ENCODE data around the gene ITGB6. TPM values are rescaled to one million over a fixed set of nuclear protein-coding genes. Genes with fewer than 3 reads are reported as not detected.

The ITGB6 gene
- total RNA-seq, 6 experiments from 2014 or later: 0.11 to 0.68 (median 0.44) TPM; not detected in 2

- Histone ChIP-seq H3K9me3 (no peaks in the 10 kb centered on the region), H3K4me3 (no peak overlapping the region), H3K27me3 (no peaks in the 10 kb centered on the region), H3K4me1 (no peaks in the 10 kb centered on the region), H3K36me3 (no peaks in the 10 kb centered on the region), H3K27ac (no peak overlapping the region)
- intact Hi-C loops (cut with DNase I): no loop called here
- 60% methylated on average over 7 of the region's 7 CpGs for WGBS (ENCODE audit: insufficient coverage, low coverage, low lambda C conversion rate, missing lambda C conversion rate)
- DNase-seq: no peak
- ATAC-seq: no peak
- no peak for TF ChIP-seq POLR2A (IDR thresholded peaks at IDR 0.05)
- TF ChIP-seq CTCF (IDR thresholded peaks at IDR 0.05): no peak
Observed at GRCh38 chr2:160110674-160111239, 89.3 kb downstream of the ITGB6 start.

- no peak overlapping the region for H3K4me3 ChIP-seq
- no peaks in the 10 kb centered on the region for H3K4me1 ChIP-seq
- TF ChIP-seq CTCF (IDR thresholded peaks at IDR 0.05) (peak; percentile 74 to 80 (median 80)), POLR2A (IDR thresholded peaks at IDR 0.05) (no peak)
- no peak overlapping the region for H3K27ac ChIP-seq
- no peaks in the 10 kb centered on the region for H3K9me3 ChIP-seq
- peak; percentile 94 to 100 (median 96) for ATAC-seq
- no peaks in the 10 kb centered on the region for H3K27me3 ChIP-seq
- peak; percentile 41 to 61 (median 60) for DNase-seq
- intact Hi-C loops (cut with DNase I): no loop called here
- no peaks in the 10 kb centered on the region for H3K36me3 ChIP-seq
- 35% methylated on average over 8 of the region's 8 CpGs for WGBS (ENCODE audit: insufficient coverage, low coverage, low lambda C conversion rate, missing lambda C conversion rate)
Observed at GRCh38 chr2:160109939-160110673, 90.0 kb downstream of the ITGB6 start.

- no peak for ATAC-seq
- Histone ChIP-seq H3K4me3 (no peak overlapping the region), H3K27me3 (no peaks in the 10 kb centered on the region), H3K4me1 (no peaks in the 10 kb centered on the region), H3K27ac (no peak overlapping the region), H3K9me3 (no peaks in the 10 kb centered on the region), H3K36me3 (no peaks in the 10 kb centered on the region)
- no peak for DNase-seq
- 66% methylated on average over 3 of the region's 3 CpGs for WGBS (ENCODE audit: insufficient coverage, low coverage, low lambda C conversion rate, missing lambda C conversion rate)
- no peak for TF ChIP-seq CTCF (IDR thresholded peaks at IDR 0.05)
- TF ChIP-seq POLR2A (IDR thresholded peaks at IDR 0.05): no peak
- intact Hi-C loops (cut with DNase I): no loop called here
Observed at GRCh38 chr2:160109243-160109642, 90.8 kb downstream of the ITGB6 start.

GRCh38 chr2:160108646-160109045 is 91.4 kb downstream of the ITGB6 start:
- no peak overlapping the region for H3K27ac ChIP-seq
- intact Hi-C loops (cut with DNase I): no loop called here
- no peak for ATAC-seq

More at GRCh38 chr2:160108646-160109045, 91.4 kb downstream of the ITGB6 start:
- H3K27me3 ChIP-seq: no peaks in the 10 kb centered on the region
- H3K9me3 ChIP-seq: no peaks in the 10 kb centered on the region
- WGBS (ENCODE audit: insufficient coverage, low coverage, low lambda C conversion rate, missing lambda C conversion rate): 51% methylated on average over 2 of the region's 2 CpGs
- no peaks in the 10 kb centered on the region for H3K36me3 ChIP-seq
- DNase-seq: no peak
- TF ChIP-seq POLR2A (IDR thresholded peaks at IDR 0.05) (no peak), CTCF (IDR thresholded peaks at IDR 0.05) (no peak)
- H3K4me1 ChIP-seq: no peaks in the 10 kb centered on the region
- H3K4me3 ChIP-seq: no peak overlapping the region

All from right lobe of liver (tissue), 6 donors.